Sigmoid colon (tissue), 7 donors: ENCODE measurements around the gene TGFBR2. TPM values are rescaled to one million over a fixed set of nuclear protein-coding genes. Genes with fewer than 3 reads are reported as not detected.
A peak's percentile ranks its signal among the peaks of the same experiment; 100 is the strongest.

Experiments
- DNase-seq: peaks from one replicate; pipeline ENCODE4 v3.0.0-alpha.2; 2019
- H3K27ac ChIP-seq, 4 donors: fragments of 200-600 bp; sonication (generic); one replicate each; pipeline ENCODE4 v1.5.1; 2016 to 2019; ENCODE audit warnings: mild to moderate bottlenecking in 1 of 4
- H3K27me3 ChIP-seq, 3 donors: fragments of 200-600 bp; sonication (generic); one replicate each; pipeline ENCODE4 v1.5.1; 2019; ENCODE audit warnings: mild to moderate bottlenecking in 1 of 3
- H3K36me3 ChIP-seq, 4 donors: fragments of 200-600 bp; sonication (generic); one replicate each; pipeline ENCODE4 v1.5.1; 2016 to 2019
- H3K4me1 ChIP-seq, 4 donors: fragments of 200-600 bp; sonication (generic); one replicate each; pipeline ENCODE4 v1.5.1; 2017 to 2019
- H3K4me3 ChIP-seq, 4 donors: fragments of 200-600 bp; sonication (generic); one replicate each; pipeline ENCODE4 v1.5.1; 2017 to 2019; ENCODE audit warnings: mild to moderate bottlenecking in 2 of 4, moderate library complexity in 1 of 4
- H3K9me3 ChIP-seq, 4 donors: fragments of 200-600 bp in 3 of 4; sonication (generic) in 3 of 4; one replicate each; pipeline versions ENCODE4 v1.5.1 to v1.6.1; 2013 to 2019
- EP300 ChIP-seq, 4 donors: sonication (generic); formaldehyde crosslinking; IDR thresholded peaks; one replicate each; pipeline ENCODE4 v1.6.1; 2017; ENCODE audit warnings: antibody characterized with exemption in 4 of 4
- POLR2A ChIP-seq, 2 donors: fragments of 450-650 bp; IDR thresholded peaks; one replicate each; pipeline ENCODE4 v1.6.1; 2016; ENCODE audit warnings: antibody characterized with exemption in 2 of 2, mild to moderate bottlenecking in 2 of 2, moderate library complexity in 2 of 2
- POLR2AphosphoS5 ChIP-seq, 4 donors: sonication (generic); formaldehyde crosslinking; IDR thresholded peaks; one replicate each; pipeline ENCODE4 v1.6.1; 2017; ENCODE audit warnings: antibody characterized with exemption in 4 of 4
- WGBS, 2 donors: extraction: QIAGEN DNeasy Blood & Tissue Kit; methylation state at CpG; one replicate each; pipeline ENCODE4 v1.1.7; 2013; 5-methylcytosine and 5-hydroxymethylcytosine counted together
- intact Hi-C: fragments of 100-400 bp; cut with DNase I; formaldehyde crosslinking; loops from one replicate; pipeline ENCODE4 v1.15.1; 2023
- polyA plus RNA-seq, 3 donors: library from polyadenylated mRNA; stranded (reverse); fragments of 200-250 nt; gene quantifications; one replicate each; pipeline ENCODE4 v1.2.3, GENCODE V29; 2013
- total RNA-seq, 4 donors: library from RNA; depleted of rRNA; stranded (reverse); fragments of >200 nt; gene quantifications; one replicate each; pipeline ENCODE4 v1.1.0, GENCODE V29; 2016
- TF ChIP-seq, protein P1 (sequence below), 4 experiments: fragments of 450-650 bp in 3 of 4; fragments of 200-600 bp in 1 of 4; IDR thresholded peaks; one replicate each; pipeline ENCODE4 v1.5.1; 2016 to 2019; ENCODE audit warnings: antibody characterized with exemption in 4 of 4, mild to moderate bottlenecking in 3 of 4, moderate library complexity in 2 of 4
- donor health status: healthy with polysubstance abuse.
- donor health status: Bipolar disorder and iron deficiency.
- donor health status: healthy.

Gene TGFBR2
- total and polyA plus RNA-seq, 7 donors: 9.9 to 243 (median 215) TPM

DNA sequence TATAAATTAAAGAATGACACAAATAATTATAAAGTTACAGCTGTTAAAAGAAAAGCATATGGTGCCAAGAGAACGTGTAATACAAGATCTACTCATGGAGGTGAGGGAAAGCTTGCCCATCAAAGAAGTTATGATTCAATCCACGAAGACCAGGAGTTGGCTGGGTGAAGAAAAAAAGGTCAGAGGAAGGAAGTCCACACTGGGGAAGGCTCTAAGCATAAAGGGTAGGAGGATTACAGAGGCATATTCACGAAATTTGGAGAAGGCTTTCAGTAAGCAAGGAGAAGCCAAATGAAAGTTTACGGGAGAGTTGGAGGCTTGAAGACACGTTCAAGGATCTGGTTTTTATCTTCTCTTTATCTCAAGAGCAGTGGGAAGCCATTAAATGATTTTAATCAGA lies 1.8 kb upstream of the TGFBR2 start:
- intact Hi-C loops: loop anchor here (10.0 kb wide), 1 partner anchor 560 kb away; no protein-coding TSS in a partner anchor
- DNase-seq: no peak
- 54 to 82% methylated on average over 5 of the region's 5 CpGs for WGBS, 2 donors
- TF ChIP-seq POLR2AphosphoS5 (IDR thresholded peaks at IDR 0.05): no peak
- TF ChIP-seq, protein P1, sequence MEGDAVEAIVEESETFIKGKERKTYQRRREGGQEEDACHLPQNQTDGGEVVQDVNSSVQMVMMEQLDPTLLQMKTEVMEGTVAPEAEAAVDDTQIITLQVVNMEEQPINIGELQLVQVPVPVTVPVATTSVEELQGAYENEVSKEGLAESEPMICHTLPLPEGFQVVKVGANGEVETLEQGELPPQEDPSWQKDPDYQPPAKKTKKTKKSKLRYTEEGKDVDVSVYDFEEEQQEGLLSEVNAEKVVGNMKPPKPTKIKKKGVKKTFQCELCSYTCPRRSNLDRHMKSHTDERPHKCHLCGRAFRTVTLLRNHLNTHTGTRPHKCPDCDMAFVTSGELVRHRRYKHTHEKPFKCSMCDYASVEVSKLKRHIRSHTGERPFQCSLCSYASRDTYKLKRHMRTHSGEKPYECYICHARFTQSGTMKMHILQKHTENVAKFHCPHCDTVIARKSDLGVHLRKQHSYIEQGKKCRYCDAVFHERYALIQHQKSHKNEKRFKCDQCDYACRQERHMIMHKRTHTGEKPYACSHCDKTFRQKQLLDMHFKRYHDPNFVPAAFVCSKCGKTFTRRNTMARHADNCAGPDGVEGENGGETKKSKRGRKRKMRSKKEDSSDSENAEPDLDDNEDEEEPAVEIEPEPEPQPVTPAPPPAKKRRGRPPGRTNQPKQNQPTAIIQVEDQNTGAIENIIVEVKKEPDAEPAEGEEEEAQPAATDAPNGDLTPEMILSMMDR (IDR thresholded peaks at IDR 0.05): no peak
- no peak for TF ChIP-seq POLR2A (IDR thresholded peaks at IDR 0.05)
- no peak for TF ChIP-seq EP300 (IDR thresholded peaks at IDR 0.05)
- Histone ChIP-seq H3K4me1 (peaks cover 0 to 30% (median 11%) of the 10 kb centered on the region in 4 donors), H3K27me3 (no peaks in the 10 kb centered on the region), H3K27ac (peak overlapping the region; percentile 1 to 99 (median 66)), H3K36me3 (no peaks in the 10 kb centered on the region), H3K9me3 (no peaks in the 10 kb centered on the region), H3K4me3 (no peak overlapping the region)

DNA sequence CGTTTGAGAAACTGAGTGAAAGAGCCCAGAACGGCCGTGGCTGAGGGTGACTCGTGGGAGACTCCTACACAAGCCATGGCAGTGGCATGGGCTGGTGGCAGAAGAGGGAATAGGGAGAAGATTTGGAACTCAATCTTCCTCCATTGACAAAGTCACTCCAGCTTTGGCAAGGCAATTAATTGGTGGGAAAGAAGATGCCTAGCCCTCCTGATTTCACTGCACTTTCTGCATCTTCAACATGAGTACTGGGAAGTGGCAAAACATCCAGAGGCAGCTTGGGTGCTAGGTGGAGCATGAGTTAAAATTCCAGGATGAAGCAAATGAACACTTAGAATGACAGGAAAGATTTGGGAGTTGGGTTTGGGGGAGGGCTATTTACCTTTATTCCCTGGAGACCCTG lies 1.4 kb upstream of the TGFBR2 start:
- Histone ChIP-seq H3K9me3 (no peaks in the 10 kb centered on the region), H3K27me3 (no peaks in the 10 kb centered on the region), H3K4me1 (peaks cover 0 to 35% (median 13%) of the 10 kb centered on the region in 4 donors), H3K4me3 (no peak overlapping the region), H3K36me3 (no peaks in the 10 kb centered on the region), H3K27ac (peak overlapping the region; percentile 34 to 99 (median 98))
- DNase-seq: no peak
- WGBS, 2 donors: 59 to 73% methylated on average over 4 of the region's 4 CpGs
- no peak for TF ChIP-seq POLR2AphosphoS5 (IDR thresholded peaks at IDR 0.05)
- TF ChIP-seq EP300 (IDR thresholded peaks at IDR 0.05): no peak
- no peak for TF ChIP-seq POLR2A (IDR thresholded peaks at IDR 0.05)
- TF ChIP-seq, protein P1 (IDR thresholded peaks at IDR 0.05): no peak
- intact Hi-C loops: loop anchor here (5.0 to 10.0 kb wide), 2 partner anchors 493 to 560 kb away; no protein-coding TSS in a partner anchor

DNA sequence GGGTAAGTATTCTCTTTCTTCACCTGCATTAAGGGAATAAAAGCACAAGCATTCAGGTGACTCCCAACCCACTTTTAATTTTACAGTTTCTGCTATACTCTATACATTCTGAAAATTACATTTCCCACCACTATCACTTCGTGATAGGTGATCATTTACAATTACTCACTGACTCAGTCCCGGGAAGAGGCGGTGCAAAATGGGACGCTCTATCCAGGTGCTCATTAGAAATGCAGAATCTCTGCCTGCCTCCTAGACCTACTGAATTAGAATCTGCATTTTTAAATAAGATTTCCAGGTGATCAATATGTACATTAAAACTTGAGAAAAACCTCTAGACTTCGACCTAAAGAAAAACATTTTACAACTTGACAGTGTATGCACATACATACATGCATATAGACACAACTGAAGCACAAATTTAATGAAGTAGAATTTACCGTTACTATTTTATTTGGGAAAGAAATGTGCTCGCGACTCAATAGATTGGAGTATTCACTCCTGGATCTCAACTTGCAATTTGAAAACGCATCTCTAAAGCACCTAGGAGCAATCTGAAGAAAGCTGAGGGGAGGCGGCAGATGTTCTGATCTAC lies 598 bp upstream of the TGFBR2 start:
- H3K36me3 ChIP-seq: no peaks in the 10 kb centered on the region
- TF ChIP-seq, protein P1 (IDR thresholded peaks at IDR 0.05): no peak
- TF ChIP-seq POLR2AphosphoS5 (IDR thresholded peaks at IDR 0.05) (no peak), EP300 (IDR thresholded peaks at IDR 0.05) (no peak), POLR2A (IDR thresholded peaks at IDR 0.05) (no peak)
- intact Hi-C loops: loop anchor here (1.0 to 10.0 kb wide), 5 partner anchors 83 to 561 kb away; no protein-coding TSS in a partner anchor
- no peaks in the 10 kb centered on the region for H3K9me3 ChIP-seq
- H3K27ac ChIP-seq: peak overlapping the region; percentile 95 to 99 (median 98)
- DNase-seq: no peak
- WGBS, 2 donors: 11 to 32% methylated on average over 10 of the region's 10 CpGs
- H3K27me3 ChIP-seq: no peaks in the 10 kb centered on the region
- H3K4me1 ChIP-seq: peaks cover 0 to 43% (median 17%) of the 10 kb centered on the region in 4 donors
- H3K4me3 ChIP-seq: peak overlapping the region; percentile 80 to 96 (median 92)

DNA sequence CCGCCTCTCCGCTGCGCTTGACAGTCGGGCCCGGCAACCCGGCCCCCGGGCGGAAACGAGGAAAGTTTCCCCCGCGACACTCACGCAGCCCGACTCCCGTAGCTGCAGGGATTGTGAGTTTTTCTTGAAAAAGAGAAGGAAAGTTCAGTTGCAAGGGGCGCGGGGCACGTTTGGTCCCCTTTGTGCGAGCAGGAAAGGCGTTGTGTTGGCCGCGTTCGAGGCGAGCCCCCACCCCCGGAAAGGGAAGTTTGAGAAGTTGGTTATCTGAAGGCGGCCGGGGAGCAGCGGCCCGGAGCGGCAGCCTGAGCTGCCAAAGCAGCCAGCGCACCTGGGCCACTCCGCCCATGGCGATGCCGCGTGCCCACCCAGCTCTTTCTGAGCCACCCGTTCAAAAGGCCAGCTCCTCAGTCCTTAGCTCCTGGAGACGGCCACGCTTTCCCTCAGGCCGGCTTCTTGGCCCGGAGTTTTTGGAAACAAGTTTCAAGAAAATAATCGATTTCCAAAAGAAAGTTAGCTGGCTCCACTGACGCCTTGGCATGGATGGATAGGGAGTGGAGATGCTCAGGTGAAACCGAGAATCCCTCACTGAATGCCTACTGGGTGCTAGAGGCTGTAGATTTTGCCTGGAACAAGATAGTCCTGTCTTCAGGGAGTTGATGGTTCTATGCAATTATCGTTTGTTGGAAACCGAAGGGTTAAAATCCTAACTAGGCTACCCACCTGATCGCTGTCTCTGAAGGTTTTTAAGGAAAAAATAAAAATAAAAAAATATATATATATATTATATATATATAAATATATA lies 832 bp downstream of the TGFBR2 start:
- intact Hi-C loops: loop anchor here (2.0 to 10.0 kb wide), 4 partner anchors 84 to 562 kb away; no protein-coding TSS in a partner anchor
- no peaks in the 10 kb centered on the region for H3K9me3 ChIP-seq
- peaks cover 0 to 57% (median 28%) of the 10 kb centered on the region in 4 donors for H3K4me1 ChIP-seq
- TF ChIP-seq POLR2AphosphoS5 (IDR thresholded peaks at IDR 0.05) (peak; percentile 26 to 78 (median 64)), EP300 (IDR thresholded peaks at IDR 0.05) (no peak), POLR2A (IDR thresholded peaks at IDR 0.05) (peak; percentile 25 to 31)
- TF ChIP-seq, protein P1 (IDR thresholded peaks at IDR 0.05): no peak
- H3K27ac ChIP-seq: peak overlapping the region; percentile 95 to 99 (median 98)
- peak overlapping the region; percentile 80 to 96 (median 92) for H3K4me3 ChIP-seq
- no peaks in the 10 kb centered on the region for H3K36me3 ChIP-seq
- no peaks in the 10 kb centered on the region for H3K27me3 ChIP-seq
- 1% methylated on average over 45 of the region's 45 CpGs for WGBS, 2 donors
- peak; percentile 86 for DNase-seq
